SK-N-SH treated with all-trans-retinoic acid at 6 μM for 48 hours (cell line): ENCODE measurements around the gene CYSRT1.
A peak's percentile ranks its signal among the peaks of the same experiment; 100 is the strongest.

Experiments used
- ATAC-seq: fragments of 200-7000 bp; cut with Tn5 transposase; 3 replicates; pipeline ENCODE4 v1.9.1; 2020; ENCODE audit warnings: mild to moderate bottlenecking, moderate library complexity
- ARNTL ChIP-seq: fragments of 450-650 bp; formaldehyde crosslinking; IDR thresholded peaks from 2 replicates; pipeline ENCODE4 v1.5.0; 2020; ENCODE audit warnings: low read depth, mild to moderate bottlenecking, moderate library complexity, borderline replicate concordance
- BACH2 ChIP-seq: fragments of 250-450 bp; sonication (Bioruptor Pico); IDR thresholded peaks from 2 replicates; pipeline ENCODE4 v1.9.0; 2021; ENCODE audit warnings: mild to moderate bottlenecking, borderline replicate concordance
- CSDC2 ChIP-seq: fragments of 250-450 bp; sonication (Bioruptor Pico); IDR thresholded peaks from 2 replicates; pipeline ENCODE4 v1.5.0; 2020; ENCODE audit warnings: mild to moderate bottlenecking, moderate library complexity
- ESRRG ChIP-seq: fragments of 250-450 bp; sonication (Bioruptor Pico); IDR thresholded peaks from 2 replicates; pipeline ENCODE4 v1.6.1; 2021; ENCODE audit warnings: mild to moderate bottlenecking
- GLIS3 ChIP-seq: fragments of 250-450 bp; sonication (Bioruptor Pico); IDR thresholded peaks from 2 replicates; pipeline ENCODE4 v1.5.0; 2020; ENCODE audit warnings: mild to moderate bottlenecking, moderate library complexity
- ISL1 ChIP-seq: fragments of 250-450 bp; sonication (Bioruptor Pico); IDR thresholded peaks from 2 replicates; pipeline ENCODE4 v2.1.2; 2022; ENCODE audit warnings: mild to moderate bottlenecking, moderate library complexity
- OSR1 ChIP-seq: fragments of 250-450 bp; sonication (Bioruptor Pico); IDR thresholded peaks from 2 replicates; pipeline ENCODE4 v1.8.0; 2022; ENCODE audit warnings: moderate library complexity, mild to moderate bottlenecking, inconsistent platforms
- PATZ1 ChIP-seq: fragments of 250-450 bp; sonication (Bioruptor Pico); IDR thresholded peaks from 2 replicates; pipeline ENCODE4 v1.8.0; 2020; ENCODE audit warnings: mild to moderate bottlenecking, moderate library complexity, borderline replicate concordance
- PPARA ChIP-seq: fragments of 250-450 bp; sonication (Bioruptor Pico); IDR thresholded peaks from 2 replicates; pipeline ENCODE4 v1.5.0; 2020; ENCODE audit warnings: mild to moderate bottlenecking, borderline replicate concordance
- SNAI2 ChIP-seq: fragments of 250-450 bp; sonication (Bioruptor Pico); IDR thresholded peaks from 2 replicates; pipeline ENCODE4 v1.5.0; 2020; ENCODE audit warnings: mild to moderate bottlenecking, moderate library complexity
- TCF4 ChIP-seq: fragments of 250-450 bp; sonication (Bioruptor Pico); IDR thresholded peaks from 2 replicates; pipeline ENCODE4 v1.8.0; 2021; ENCODE audit warnings: mild to moderate bottlenecking, moderate library complexity, borderline replicate concordance
- TOX ChIP-seq: fragments of 250-450 bp; sonication (Bioruptor Pico); IDR thresholded peaks from 2 replicates; pipeline ENCODE4 v1.8.0; 2021; ENCODE audit warnings: mild to moderate bottlenecking, moderate library complexity, borderline replicate concordance
- ZC3H10 ChIP-seq: fragments of 250-450 bp; sonication (Bioruptor Pico); IDR thresholded peaks from 2 replicates; pipeline ENCODE4 v1.5.1; 2021; ENCODE audit warnings: mild to moderate bottlenecking, moderate library complexity
- ZFP3 ChIP-seq: fragments of 250-450 bp; sonication (Bioruptor Pico); IDR thresholded peaks from 2 replicates; pipeline ENCODE4 v1.5.0; 2020; ENCODE audit warnings: mild to moderate bottlenecking, moderate library complexity
- ZFP30 ChIP-seq: fragments of 450-650 bp; formaldehyde crosslinking; IDR thresholded peaks from 2 replicates; pipeline ENCODE4 v1.5.0; 2022; ENCODE audit warnings: mild to moderate bottlenecking, moderate library complexity
- ZNF565 ChIP-seq: fragments of 450-650 bp; formaldehyde crosslinking; conservative IDR thresholded peaks from 2 replicates; pipeline ENCODE4 v1.5.0; 2020; ENCODE audit warnings: low read depth, mild to moderate bottlenecking, moderate library complexity
- ZNF70 ChIP-seq: fragments of 450-650 bp; formaldehyde crosslinking; IDR thresholded peaks from 2 replicates; pipeline ENCODE4 v1.5.0; 2020; ENCODE audit warnings: mild to moderate bottlenecking, moderate library complexity
- ZNF8 ChIP-seq: fragments of 450-650 bp; formaldehyde crosslinking; IDR thresholded peaks from 2 replicates; pipeline ENCODE4 v1.5.0; 2020; ENCODE audit warnings: mild to moderate bottlenecking, moderate library complexity
- TF ChIP-seq, protein P1 (sequence below): fragments of 250-450 bp; sonication (Bioruptor Pico); IDR thresholded peaks from 2 replicates; pipeline ENCODE4 v1.5.1; 2021; ENCODE audit warnings: mild to moderate bottlenecking, moderate library complexity
- TF ChIP-seq, protein P2 (sequence below): fragments of 250-450 bp; sonication (Bioruptor Pico); IDR thresholded peaks from 2 replicates; pipeline ENCODE4 v1.8.0; 2021; ENCODE audit warnings: low read depth, mild to moderate bottlenecking, moderate library complexity, borderline replicate concordance
- TF ChIP-seq, protein P3 (sequence below): fragments of 250-450 bp; sonication (Bioruptor Pico); IDR thresholded peaks from 2 replicates; pipeline ENCODE4 v1.5.0; 2020; ENCODE audit warnings: mild to moderate bottlenecking, moderate library complexity
- TF ChIP-seq, protein P4 (sequence below): fragments of 250-450 bp; sonication (Bioruptor Pico); IDR thresholded peaks from 2 replicates; pipeline ENCODE4 v1.5.1; 2020; ENCODE audit warnings: low read depth, mild to moderate bottlenecking, moderate library complexity

CYSRT1 gene

DNA sequence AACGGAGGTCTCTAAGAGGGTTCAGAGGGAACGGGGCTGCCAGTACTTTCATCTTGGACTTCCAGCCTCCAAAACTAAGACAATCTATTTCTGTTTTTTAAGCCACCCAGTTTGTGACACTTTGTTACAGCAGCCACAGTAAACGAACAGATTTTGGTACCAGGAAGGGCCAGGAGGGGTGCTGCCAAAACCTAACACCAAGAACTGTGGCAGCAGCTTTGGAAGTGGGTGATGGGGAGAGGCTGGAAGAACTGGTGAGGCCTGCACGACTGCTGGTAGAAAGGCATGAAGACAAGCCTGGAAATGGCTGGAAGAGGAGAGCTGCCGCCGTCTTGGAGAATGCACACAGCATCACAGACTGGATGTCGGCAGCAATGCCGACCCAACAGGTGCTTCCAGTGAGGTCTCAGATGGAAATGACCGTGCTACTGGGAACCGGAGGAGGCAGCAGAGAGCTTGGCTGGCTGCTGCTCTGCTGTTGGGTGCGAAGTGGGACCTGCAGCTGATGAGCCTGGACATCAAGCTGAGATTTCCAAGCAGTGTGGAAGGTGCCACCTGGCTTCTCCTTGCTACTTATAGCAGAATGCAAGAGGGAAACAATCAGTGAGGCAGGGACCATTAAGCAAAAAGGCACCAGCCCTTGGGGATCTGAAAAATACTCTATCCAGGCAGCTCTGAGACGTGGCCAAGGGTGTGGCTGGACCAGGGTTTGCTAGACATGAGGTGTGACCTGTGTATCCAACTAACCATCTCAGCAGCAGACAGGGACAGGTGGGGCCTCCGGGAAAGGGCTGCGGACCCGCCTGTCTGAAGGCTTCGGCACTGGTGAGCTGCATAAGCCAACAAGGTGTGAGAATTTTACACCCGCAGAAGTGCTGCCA, 48.4 kb upstream of the CYSRT1 start:
- TF ChIP-seq ZNF8 (CRISPR knock-in tag), result no peak
- TF ChIP-seq, protein P1, sequence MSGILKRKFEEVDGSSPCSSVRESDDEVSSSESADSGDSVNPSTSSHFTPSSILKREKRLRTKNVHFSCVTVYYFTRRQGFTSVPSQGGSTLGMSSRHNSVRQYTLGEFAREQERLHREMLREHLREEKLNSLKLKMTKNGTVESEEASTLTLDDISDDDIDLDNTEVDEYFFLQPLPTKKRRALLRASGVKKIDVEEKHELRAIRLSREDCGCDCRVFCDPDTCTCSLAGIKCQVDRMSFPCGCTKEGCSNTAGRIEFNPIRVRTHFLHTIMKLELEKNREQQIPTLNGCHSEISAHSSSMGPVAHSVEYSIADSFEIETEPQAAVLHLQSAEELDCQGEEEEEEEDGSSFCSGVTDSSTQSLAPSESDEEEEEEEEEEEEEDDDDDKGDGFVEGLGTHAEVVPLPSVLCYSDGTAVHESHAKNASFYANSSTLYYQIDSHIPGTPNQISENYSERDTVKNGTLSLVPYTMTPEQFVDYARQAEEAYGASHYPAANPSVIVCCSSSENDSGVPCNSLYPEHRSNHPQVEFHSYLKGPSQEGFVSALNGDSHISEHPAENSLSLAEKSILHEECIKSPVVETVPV (CRISPR knock-in tag), result no peak
- no peak for TF ChIP-seq ESRRG
- no peak for TF ChIP-seq ZNF70
- no peak for TF ChIP-seq PATZ1 (CRISPR knock-in tag)
- TF ChIP-seq, protein P2, sequence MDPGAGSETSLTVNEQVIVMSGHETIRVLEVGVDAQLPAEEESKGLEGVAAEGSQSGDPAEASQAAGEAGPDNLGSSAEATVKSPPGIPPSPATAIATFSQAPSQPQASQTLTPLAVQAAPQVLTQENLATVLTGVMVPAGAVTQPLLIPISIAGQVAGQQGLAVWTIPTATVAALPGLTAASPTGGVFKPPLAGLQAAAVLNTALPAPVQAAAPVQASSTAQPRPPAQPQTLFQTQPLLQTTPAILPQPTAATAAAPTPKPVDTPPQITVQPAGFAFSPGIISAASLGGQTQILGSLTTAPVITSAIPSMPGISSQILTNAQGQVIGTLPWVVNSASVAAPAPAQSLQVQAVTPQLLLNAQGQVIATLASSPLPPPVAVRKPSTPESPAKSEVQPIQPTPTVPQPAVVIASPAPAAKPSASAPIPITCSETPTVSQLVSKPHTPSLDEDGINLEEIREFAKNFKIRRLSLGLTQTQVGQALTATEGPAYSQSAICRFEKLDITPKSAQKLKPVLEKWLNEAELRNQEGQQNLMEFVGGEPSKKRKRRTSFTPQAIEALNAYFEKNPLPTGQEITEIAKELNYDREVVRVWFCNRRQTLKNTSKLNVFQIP (CRISPR knock-in tag), result no peak
- TF ChIP-seq GLIS3 (CRISPR knock-in tag), result no peak
- TF ChIP-seq ISL1 (CRISPR knock-in tag), result no peak
- TF ChIP-seq, protein P3, sequence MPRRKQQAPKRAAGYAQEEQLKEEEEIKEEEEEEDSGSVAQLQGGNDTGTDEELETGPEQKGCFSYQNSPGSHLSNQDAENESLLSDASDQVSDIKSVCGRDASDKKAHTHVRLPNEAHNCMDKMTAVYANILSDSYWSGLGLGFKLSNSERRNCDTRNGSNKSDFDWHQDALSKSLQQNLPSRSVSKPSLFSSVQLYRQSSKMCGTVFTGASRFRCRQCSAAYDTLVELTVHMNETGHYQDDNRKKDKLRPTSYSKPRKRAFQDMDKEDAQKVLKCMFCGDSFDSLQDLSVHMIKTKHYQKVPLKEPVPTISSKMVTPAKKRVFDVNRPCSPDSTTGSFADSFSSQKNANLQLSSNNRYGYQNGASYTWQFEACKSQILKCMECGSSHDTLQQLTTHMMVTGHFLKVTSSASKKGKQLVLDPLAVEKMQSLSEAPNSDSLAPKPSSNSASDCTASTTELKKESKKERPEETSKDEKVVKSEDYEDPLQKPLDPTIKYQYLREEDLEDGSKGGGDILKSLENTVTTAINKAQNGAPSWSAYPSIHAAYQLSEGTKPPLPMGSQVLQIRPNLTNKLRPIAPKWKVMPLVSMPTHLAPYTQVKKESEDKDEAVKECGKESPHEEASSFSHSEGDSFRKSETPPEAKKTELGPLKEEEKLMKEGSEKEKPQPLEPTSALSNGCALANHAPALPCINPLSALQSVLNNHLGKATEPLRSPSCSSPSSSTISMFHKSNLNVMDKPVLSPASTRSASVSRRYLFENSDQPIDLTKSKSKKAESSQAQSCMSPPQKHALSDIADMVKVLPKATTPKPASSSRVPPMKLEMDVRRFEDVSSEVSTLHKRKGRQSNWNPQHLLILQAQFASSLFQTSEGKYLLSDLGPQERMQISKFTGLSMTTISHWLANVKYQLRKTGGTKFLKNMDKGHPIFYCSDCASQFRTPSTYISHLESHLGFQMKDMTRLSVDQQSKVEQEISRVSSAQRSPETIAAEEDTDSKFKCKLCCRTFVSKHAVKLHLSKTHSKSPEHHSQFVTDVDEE (CRISPR knock-in tag), result no peak
- TF ChIP-seq ZC3H10, result no peak
- no peak for TF ChIP-seq ZFP30 (CRISPR knock-in tag)
- no peak for TF ChIP-seq ARNTL (CRISPR knock-in tag)
- no peak for TF ChIP-seq ZNF565 (CRISPR knock-in tag)
- no peak for TF ChIP-seq BACH2 (CRISPR knock-in tag)
- TF ChIP-seq TCF4 (CRISPR knock-in tag), result no peak
- no peak for TF ChIP-seq SNAI2 (CRISPR knock-in tag)
- no peak for TF ChIP-seq CSDC2 (CRISPR knock-in tag)
- TF ChIP-seq OSR1, result no peak
- TF ChIP-seq PPARA (CRISPR knock-in tag), result no peak
- peak; percentile 44 for ATAC-seq

- ATAC-seq, result no peak
- no peak for TF ChIP-seq ZNF565 (CRISPR knock-in tag)
- TF ChIP-seq ZC3H10, result no peak
- no peak for TF ChIP-seq GLIS3 (CRISPR knock-in tag)
- TF ChIP-seq TOX (CRISPR knock-in tag), result no peak
- TF ChIP-seq PATZ1 (CRISPR knock-in tag), result no peak
- TF ChIP-seq, protein P2 (CRISPR knock-in tag), result no peak
- no peak for TF ChIP-seq ZFP3 (CRISPR knock-in tag)
- TF ChIP-seq BACH2 (CRISPR knock-in tag), result no peak
- TF ChIP-seq, protein P1 (CRISPR knock-in tag), result no peak
- no peak for TF ChIP-seq ISL1 (CRISPR knock-in tag)
- TF ChIP-seq OSR1, result no peak
- TF ChIP-seq, protein P4, sequence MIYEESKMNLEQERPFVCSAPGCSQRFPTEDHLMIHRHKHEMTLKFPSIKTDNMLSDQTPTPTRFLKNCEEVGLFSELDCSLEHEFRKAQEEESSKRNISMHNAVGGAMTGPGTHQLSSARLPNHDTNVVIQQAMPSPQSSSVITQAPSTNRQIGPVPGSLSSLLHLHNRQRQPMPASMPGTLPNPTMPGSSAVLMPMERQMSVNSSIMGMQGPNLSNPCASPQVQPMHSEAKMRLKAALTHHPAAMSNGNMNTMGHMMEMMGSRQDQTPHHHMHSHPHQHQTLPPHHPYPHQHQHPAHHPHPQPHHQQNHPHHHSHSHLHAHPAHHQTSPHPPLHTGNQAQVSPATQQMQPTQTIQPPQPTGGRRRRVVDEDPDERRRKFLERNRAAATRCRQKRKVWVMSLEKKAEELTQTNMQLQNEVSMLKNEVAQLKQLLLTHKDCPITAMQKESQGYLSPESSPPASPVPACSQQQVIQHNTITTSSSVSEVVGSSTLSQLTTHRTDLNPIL (CRISPR knock-in tag), result no peak
- TF ChIP-seq ESRRG, result no peak
These were observed 46.6 kb upstream of the CYSRT1 start for GRCh38 chr9:137178201-137178938.
